ENCODE results near the gene BCL10.

The BCL10 gene

GRCh38 chr1:85219853-85220610 is 56.4 kb downstream of the BCL10 start:
- DNase-seq = no peak

GRCh38 chr1:85216697-85217096 is 59.7 kb downstream of the BCL10 start:
- no peak for DNase-seq

Measured in DMS79 treated with DMSO at 0.1 percent for 48 hours (cell line).